Measurements from ENCODE around the gene HOMER2.

- TF ChIP-seq POLR2A (IDR thresholded peaks at IDR 0.05) (no peak), CTCF (IDR thresholded peaks at IDR 0.05) (no peak)
Observed at GRCh38 chr15:82945326-82945725, 7.2 kb downstream of the HOMER2 start.

Data from prostate gland (tissue), 2 donors.